Activated T-cell treated with anti-CD3 and anti-CD28 coated beads for 1 hour (primary cell): ENCODE measurements around the gene CREBL2.
"Not testable (repeated sequence)": the region's sequence is repeated elsewhere in the genome, so short reads cannot be mapped to it uniquely, and the experiment has no call there.

ENCODE experiments used
- DNase-seq: peaks from one replicate; pipeline ENCODE4 v3.0.0-alpha.2; 2020; ENCODE audit warnings: low read depth

Gene CREBL2

DNA sequence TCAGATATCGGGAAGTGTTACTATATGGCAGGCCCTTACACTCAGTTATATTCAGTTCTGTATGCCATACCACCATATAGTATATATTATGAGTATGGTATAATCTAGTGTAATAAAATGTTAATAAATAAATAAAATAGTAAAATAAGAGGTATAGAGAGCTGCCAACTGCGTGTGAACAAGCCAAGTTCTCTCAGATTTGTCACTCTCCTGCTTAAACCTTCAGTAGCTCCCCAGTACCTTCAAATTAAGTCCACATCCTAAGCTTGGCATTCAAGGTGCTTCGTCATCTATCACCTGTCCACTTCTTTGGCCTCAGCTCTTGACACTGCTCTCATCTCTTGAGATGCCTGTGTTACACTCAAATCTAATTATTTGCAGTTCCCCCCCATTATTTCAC lies 12.8 kb upstream of the CREBL2 start:
- no peak for DNase-seq

GRCh38 chr12:12599750-12600643 lies 11.7 kb upstream of the CREBL2 start:
- no peak for DNase-seq

GRCh38 chr12:12600659-12601058 lies 11.0 kb upstream of the CREBL2 start:
- no peak for DNase-seq

DNA sequence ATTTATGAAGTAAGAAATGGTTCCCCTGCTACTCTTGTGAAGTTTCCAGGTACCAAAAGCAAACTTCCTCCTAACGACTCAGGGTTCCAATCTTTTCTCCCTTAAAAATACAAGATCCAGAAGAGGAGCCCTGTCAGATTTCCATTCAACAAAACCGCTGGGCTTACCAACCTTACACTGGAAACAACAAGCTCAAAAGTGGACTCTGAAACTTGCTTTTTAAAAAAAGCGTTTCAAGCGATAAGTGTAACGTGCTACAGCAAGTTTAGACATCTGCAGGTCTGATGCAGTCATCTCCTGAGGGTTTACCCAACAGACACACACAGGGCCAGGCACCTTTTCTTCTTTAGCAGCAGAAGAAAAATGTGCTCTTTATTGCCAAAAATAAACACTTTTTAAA lies 6.9 kb upstream of the CREBL2 start:
- no peak for DNase-seq

- DNase-seq, result no peak
Observed at GRCh38 chr12:12606781-12607589, 4.7 kb upstream of the CREBL2 start.

GRCh38 chr12:12608557-12608957 lies 3.1 kb upstream of the CREBL2 start:
- DNase-seq, result no peak

GRCh38 chr12:12609692-12610091 lies 2.0 kb upstream of the CREBL2 start:
- DNase-seq, result no peak

DNA sequence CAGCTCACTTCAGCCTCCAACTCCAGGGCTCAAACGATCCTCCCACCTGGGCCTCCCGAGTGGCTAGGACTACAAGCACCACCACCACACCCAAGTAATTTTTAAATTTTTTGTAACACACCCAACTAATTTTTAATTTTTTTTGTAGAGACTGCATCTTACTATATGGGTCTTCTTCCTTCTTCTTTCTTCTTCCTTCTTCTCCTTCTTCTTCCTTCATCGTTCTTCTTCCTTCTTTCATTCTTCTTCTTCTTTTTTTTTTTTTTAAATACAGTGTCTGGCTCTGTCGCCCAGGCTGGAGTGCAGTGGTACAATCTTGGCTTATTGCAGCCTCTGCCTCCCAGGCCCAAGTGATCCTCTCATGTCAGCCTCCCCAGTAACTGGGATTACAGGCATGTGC lies 965 bp upstream of the CREBL2 start:
- DNase-seq, result no peak

GRCh38 chr12:12612358-12612757 lies 682 bp downstream of the CREBL2 start:
- DNase-seq, result no peak

DNA sequence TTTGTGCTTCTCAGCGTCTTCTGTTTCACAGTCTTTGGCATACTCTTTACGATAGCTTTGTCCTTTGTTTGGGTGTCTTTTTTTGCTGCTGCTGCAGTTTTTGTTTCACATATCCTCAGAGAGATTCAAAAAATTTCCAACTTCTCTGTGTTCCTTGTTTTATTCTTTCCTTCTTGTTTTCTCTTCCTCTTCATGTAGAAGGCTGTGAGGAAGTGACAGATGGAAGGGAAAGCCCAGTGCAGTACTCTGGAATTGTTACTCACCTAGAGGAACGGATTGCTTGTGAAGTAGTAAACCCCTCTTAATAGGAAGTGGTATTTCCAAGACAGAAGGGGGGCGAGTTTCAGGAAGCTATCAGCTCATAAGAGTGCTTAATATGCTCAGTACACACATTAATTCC lies 1.7 kb downstream of the CREBL2 start:
- no peak for DNase-seq

DNA sequence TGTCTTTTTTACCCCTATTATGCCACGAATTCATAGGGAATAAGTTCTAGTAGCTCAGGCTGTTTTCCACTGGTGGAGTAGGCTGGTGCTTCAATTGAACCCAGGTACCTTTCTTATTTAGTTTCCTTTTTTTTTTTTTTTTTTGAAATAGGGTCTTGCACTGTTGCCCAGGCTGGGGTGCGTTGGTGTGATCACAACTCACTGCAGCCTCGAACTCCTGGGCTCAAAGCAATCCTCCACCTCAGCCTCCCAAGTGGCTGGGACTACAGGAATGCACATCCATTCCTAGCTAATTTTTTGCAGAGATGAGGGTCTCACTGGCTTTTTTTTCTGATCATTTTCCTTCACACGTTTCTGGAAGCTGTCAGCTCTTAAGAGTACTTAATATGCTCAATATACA lies 2.7 kb downstream of the CREBL2 start:
- no peak for DNase-seq

DNA sequence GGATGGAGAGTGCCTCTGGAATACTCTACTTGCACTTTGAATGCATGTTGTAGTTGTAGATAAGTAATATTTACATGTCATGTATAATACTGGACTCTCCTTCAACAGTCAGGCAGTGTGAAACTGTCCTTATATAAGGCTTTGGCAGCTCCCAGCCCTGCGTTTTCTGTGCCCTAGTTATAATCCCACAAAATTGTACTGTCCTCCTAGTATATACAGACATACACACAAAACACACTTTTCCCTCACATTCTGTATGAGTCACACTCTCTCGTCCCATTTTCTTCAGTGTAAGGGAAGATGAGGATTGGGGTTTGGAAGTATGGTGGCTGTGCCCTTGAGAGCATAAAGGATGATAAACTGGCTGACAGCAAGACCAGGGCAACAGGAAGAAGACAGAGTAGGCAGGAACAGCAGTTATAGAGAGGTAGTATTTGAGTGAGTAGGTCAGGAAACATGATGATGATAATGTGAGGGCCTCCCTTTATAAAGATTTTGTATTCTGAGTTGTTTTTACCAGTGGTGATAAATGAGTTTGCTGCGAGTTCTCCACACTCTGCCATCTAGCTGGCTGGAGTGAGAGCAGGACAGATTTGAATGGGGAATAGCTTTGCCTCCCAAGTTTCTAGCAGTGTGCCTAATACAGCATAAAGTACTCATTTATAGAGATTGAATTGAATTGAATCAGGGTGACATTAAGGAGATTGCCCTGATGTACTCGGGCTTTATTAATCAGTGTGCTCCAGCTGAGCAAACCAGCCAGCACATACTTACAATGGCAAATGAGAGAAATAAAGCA lies 5.0 kb downstream of the CREBL2 start:
- DNase-seq, result no peak

- DNase-seq, result not testable (repeated sequence)
Observed at GRCh38 chr12:12618064-12618463, 6.4 kb downstream of the CREBL2 start.

DNA sequence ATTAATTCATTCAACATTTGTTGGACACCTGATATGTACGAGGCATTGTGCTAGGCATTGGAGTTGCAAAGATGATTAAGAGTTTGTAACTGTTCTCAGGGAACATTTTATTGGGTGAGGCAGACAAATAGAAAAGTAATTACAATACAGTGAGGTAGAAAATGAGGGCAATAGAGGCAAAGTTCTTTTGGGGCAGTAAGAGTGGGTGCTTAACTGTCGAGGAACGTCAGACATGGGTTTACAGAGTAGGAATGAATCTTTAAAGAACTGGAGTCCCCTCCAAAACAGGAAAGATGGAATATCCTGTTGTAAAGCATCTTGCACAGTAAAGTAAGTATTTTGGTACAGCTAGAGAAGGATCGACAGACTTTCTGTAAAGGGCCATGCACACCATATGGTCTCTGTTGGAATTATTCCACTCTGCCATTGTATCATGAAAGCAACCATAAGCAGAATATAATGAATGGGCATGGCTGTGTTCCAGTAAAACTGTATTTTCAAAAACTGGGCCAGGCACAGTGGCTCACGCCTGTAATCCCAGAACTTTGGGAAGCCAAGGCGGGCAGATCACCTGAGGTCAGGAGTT lies 9.1 kb downstream of the CREBL2 start:
- DNase-seq, result no peak

- no peak for DNase-seq
Observed at GRCh38 chr12:12622418-12622817, 10.7 kb downstream of the CREBL2 start.

GRCh38 chr12:12624498-12624992 lies 12.9 kb downstream of the CREBL2 start:
- no peak for DNase-seq

GRCh38 chr12:12626471-12626870 lies 14.8 kb downstream of the CREBL2 start:
- DNase-seq, result no peak

DNA sequence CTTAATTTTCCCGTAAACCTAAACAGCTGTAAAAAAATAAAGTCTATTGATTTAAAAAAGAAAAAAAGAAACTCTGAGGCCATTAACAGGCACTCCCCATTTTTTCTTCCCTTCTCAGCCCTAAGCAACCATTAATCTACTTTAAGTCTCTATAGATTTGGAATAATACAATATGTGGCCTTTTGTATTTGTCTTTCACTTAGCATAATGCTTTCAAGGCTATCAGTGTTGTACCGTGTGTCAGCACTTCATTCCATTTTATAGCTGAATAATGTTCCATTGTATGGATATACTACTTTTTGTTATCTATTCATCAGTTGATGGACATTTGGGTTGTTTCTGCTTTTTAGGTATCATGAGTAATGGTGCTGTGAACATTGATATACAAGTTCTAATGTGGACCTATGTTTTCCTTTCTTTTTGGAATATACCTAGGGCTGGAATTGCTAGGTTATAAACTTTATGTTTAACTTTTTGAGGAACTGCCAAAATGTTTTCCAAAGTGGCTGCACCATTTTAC lies 15.7 kb downstream of the CREBL2 start:
- DNase-seq, result no peak

- DNase-seq, result no peak
Observed at GRCh38 chr12:12628013-12628412, 16.3 kb downstream of the CREBL2 start.

- DNase-seq, result no peak
Observed at GRCh38 chr12:12630850-12631249, 19.2 kb downstream of the CREBL2 start.

DNA sequence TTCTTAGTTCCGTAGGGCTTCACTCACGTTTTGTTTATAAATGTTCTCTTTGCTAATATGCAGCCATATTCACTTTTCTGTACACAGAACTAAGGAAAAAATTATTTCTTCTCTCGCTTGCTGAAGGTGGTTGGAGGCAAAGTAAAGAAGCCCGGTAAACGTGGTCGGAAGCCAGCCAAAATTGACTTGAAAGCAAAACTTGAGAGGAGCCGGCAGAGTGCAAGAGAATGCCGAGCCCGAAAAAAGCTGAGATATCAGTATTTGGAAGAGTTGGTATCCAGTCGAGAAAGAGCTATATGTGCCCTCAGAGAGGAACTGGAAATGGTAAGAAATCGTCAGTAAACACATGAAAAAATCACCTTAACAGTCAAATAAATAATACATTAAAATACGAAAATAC lies 24.0 kb downstream of the CREBL2 start:
- DNase-seq, result no peak

DNA sequence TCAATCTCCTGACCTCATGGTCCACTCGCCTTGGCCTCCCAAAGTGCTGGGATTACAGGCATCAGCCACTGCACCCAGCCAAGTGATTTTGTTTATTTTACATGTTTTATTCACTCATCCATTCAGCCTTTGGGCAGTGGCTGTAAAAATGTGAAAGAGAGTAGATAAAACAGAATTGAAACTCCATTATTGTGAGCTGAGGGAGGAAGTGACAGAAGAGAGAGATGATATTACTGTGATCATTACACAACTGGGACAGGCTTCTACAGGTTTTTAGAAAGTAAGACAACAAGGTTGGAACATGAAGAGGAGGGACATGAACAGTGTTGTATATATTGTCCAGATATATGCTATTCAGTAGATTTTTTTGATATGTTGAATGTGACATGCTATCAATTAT lies 25.0 kb downstream of the CREBL2 start:
- DNase-seq, result no peak
